Epithelial cell of esophagus (primary cell): ENCODE measurements around the gene TRAPPC3.

ENCODE experiments used
- DNase-seq: peaks from one replicate; pipeline ENCODE4 v3.0.0; 2010; ENCODE audit warnings: low read depth
- H3K4me3 ChIP-seq: 2 replicates; pipeline ENCODE4 v1.5.1; 2011; ENCODE audit warnings: mild to moderate bottlenecking, low read length, control low read depth
- TF ChIP-seq, protein P1 (sequence below): IDR thresholded peaks from 2 replicates; pipeline ENCODE4 v1.5.1; 2011; ENCODE audit warnings: low read depth, mild to moderate bottlenecking, low read length, control low read depth, inconsistent platforms; ENCODE audit not compliant: insufficient read depth; ENCODE audit errors: missing control alignments

The TRAPPC3 gene

DNA sequence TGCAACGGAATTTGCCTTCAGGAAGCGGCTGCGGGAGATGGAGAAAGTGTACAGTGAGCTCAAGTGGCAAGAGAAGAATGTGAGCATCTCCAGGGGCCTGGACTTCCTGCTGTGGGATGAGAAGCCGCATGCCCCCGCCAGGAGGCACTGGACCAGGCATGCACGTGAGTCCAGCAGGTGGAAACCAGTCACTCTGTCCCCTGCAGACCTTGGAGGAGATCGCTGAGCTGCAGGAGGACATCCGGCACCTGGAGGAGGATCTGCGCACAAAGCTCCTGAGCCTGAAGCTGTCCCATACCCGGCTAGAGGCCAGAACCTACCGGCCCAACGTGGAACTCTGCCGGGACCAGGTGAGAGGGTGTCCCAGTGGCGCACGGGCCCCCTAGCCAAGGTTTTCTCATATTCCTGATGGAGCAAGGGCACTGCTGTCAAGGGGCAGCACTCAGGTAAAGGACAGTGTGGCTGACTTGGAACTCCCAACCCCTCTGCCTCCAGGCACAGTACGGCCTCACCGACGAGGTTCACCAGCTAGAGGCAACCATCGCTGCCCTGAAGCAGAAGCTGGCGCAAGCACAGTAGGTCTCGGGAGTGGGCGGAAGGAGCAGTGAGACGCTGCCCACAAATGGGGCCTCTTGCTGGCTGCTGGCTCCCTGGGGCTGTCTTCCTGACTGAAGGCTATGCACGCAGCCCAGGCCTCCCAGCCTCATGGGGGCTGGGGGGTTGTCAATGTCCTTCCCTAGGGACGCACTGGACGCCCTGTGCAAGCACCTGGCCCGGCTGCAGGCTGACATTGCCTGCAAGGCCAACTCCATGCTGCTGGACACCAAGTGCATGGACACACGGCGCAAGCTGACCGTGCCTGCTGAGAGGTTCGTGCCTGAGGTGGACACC lies 61.8 kb downstream of the TRAPPC3 start:
- no peak overlapping the region for H3K4me3 ChIP-seq
- no peak for DNase-seq
- TF ChIP-seq, protein P1, sequence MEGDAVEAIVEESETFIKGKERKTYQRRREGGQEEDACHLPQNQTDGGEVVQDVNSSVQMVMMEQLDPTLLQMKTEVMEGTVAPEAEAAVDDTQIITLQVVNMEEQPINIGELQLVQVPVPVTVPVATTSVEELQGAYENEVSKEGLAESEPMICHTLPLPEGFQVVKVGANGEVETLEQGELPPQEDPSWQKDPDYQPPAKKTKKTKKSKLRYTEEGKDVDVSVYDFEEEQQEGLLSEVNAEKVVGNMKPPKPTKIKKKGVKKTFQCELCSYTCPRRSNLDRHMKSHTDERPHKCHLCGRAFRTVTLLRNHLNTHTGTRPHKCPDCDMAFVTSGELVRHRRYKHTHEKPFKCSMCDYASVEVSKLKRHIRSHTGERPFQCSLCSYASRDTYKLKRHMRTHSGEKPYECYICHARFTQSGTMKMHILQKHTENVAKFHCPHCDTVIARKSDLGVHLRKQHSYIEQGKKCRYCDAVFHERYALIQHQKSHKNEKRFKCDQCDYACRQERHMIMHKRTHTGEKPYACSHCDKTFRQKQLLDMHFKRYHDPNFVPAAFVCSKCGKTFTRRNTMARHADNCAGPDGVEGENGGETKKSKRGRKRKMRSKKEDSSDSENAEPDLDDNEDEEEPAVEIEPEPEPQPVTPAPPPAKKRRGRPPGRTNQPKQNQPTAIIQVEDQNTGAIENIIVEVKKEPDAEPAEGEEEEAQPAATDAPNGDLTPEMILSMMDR = no peak
